ENCODE results near the gene SYT5. TPM values are rescaled to one million over a fixed set of nuclear protein-coding genes. Genes with fewer than 3 reads are reported as not detected.
A peak's percentile ranks its signal among the peaks of the same experiment; 100 is the strongest.

SYT5 gene
- total and polyA plus RNA-seq, 2 of the 13 experiments (the other 11 are each of a cell fraction or from before 2014, with no cell fraction given): not detected

- TF ChIP-seq STAT6 (CRISPR knock-in tag; IDR thresholded peaks at IDR 0.05; ENCODE audit: borderline replicate concordance) (no peak), HOXA7 (CRISPR knock-in tag; IDR thresholded peaks at IDR 0.05) (peak; percentile 55; the same call in 1 of the 2 replicates), ZNF235 (CRISPR knock-in tag; IDR thresholded peaks at IDR 0.05; ENCODE audit: borderline replicate concordance) (0 out of 2 replicates have a peak, but pooled peaks have one; percentile 56), ZBTB7B (CRISPR knock-in tag; IDR thresholded peaks at IDR 0.05) (no peak), FLYWCH1 (CRISPR knock-in tag; IDR thresholded peaks at IDR 0.05) (no peak), RAD21 (CRISPR knock-in tag; IDR thresholded peaks at IDR 0.05) (no peak), ZKSCAN1 (IDR thresholded peaks at IDR 0.05; ENCODE audit: low read length) (peak; percentile 42; the same call in 1 of the 2 replicates), GLMP (CRISPR knock-in tag; IDR thresholded peaks at IDR 0.05; ENCODE audit: borderline replicate concordance) (no peak), PRMT3 (CRISPR knock-in tag; IDR thresholded peaks at IDR 0.05; ENCODE audit: borderline replicate concordance, low read depth) (no peak), PAF1 (CRISPR knock-in tag; IDR thresholded peaks at IDR 0.05) (no peak), ZBTB7A (CRISPR knock-in tag; IDR thresholded peaks at IDR 0.05) (0 out of 2 replicates have a peak, but pooled peaks have one; percentile 4), DMTF1 (CRISPR knock-in tag; IDR thresholded peaks at IDR 0.05) (no peak)
- TF ChIP-seq, protein P1, sequence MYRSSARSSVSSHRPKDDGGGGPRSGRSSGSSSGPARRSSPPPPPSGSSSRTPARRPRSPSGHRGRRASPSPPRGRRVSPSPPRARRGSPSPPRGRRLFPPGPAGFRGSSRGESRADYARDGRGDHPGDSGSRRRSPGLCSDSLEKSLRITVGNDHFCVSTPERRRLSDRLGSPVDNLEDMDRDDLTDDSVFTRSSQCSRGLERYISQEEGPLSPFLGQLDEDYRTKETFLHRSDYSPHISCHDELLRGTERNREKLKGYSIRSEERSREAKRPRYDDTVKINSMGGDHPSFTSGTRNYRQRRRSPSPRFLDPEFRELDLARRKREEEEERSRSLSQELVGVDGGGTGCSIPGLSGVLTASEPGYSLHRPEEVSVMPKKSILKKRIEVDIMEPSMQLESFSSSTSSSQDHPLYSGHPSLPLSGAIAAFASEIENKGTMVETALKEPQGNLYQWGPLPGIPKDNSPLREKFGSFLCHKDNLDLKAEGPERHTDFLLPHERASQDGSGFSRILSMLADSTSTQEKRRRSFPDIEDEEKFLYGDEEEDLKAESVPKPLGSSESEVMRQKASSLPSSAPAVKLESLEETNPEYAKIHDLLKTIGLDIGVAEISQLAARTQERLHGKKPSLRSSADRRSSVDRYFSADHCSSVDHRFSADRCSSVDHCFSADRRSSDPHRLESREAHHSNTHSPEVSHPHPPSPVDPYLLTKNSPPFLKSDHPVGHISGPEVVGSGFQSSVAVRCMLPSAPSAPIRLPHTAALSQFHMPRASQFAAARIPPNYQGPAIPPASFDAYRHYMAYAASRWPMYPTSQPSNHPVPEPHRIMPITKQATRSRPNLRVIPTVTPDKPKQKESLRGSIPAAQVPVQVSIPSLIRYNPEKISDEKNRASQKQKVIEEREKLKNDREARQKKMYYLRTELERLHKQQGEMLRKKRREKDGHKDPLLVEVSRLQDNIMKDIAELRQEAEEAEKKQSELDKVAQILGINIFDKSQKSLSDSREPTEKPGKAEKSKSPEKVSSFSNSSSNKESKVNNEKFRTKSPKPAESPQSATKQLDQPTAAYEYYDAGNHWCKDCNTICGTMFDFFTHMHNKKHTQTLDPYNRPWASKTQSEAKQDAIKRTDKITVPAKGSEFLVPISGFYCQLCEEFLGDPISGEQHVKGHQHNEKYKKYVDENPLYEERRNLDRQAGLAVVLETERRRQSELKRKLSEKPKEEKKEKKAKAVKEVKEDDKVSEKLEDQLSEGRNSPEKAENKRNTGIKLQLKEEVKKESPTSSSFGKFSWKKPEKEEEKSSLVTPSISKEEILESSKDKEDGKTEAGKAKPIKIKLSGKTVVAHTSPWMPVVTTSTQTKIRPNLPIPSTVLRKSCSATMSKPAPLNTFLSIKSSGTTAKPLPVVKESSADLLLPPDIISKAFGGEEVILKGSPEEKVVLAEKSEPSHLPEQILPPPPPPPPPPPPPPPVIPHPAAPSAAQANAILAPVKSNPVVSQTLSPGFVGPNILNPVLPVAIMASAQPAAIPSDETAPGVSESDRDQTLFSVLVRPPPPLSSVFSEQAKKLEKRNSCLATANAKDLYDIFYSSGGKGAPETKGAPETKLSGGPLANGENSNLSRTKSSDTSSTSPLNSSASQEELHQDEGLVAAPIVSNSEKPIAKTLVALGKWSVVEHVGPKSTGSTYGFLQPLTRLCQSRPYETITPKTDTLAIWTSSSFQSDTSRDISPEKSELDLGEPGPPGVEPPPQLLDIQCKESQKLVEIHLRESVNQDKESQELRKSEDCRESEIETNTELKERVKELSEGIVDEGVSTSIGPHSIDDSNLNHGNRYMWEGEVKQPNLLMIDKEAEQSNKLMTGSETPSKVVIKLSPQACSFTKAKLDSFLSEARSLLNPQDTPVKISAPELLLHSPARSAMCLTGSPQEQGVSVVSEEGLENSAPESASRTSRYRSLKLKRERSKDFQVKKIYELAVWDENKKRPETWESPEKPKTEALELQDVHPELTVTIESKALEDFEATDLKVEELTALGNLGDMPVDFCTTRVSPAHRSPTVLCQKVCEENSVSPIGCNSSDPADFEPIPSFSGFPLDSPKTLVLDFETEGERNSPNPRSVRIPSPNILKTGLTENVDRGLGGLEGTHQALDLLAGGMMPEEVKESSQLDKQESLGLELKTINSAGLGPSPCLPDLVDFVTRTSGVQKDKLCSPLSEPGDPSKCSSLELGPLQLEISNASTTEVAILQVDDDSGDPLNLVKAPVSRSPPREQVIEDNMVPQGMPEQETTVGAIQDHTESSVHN (CRISPR knock-in tag; IDR thresholded peaks at IDR 0.05): no peak
- TF ChIP-seq, protein P2, sequence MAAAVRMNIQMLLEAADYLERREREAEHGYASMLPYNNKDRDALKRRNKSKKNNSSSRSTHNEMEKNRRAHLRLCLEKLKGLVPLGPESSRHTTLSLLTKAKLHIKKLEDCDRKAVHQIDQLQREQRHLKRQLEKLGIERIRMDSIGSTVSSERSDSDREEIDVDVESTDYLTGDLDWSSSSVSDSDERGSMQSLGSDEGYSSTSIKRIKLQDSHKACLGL (CRISPR knock-in tag; IDR thresholded peaks at IDR 0.05): peak; percentile 13; the same call in 1 of the 2 replicates
Measured at GRCh38 chr19:55229145-55229788, 49.2 kb upstream of the SYT5 start (continued).
